HepG2 (cell line): ENCODE data around the gene COLGALT1. TPM values are rescaled to one million over a fixed set of nuclear protein-coding genes. Genes with fewer than 3 reads are reported as not detected.

Experiments
- E2F1 ChIP-seq: sonication (generic); formaldehyde crosslinking; IDR thresholded peaks from 2 replicates; pipeline ENCODE4 v1.5.0; 2020; ENCODE audit warnings: missing genetic modification reagents
- HES4 ChIP-seq: sonication (generic); formaldehyde crosslinking; IDR thresholded peaks from 2 replicates; pipeline ENCODE4 v1.9.0; 2021; ENCODE audit warnings: mild to moderate bottlenecking, missing genetic modification reagents, borderline replicate concordance
- HOXA9 ChIP-seq: sonication (generic); formaldehyde crosslinking; IDR thresholded peaks from 2 replicates; pipeline ENCODE4 v1.8.1; 2022; ENCODE audit warnings: missing genetic modification reagents, mild to moderate bottlenecking, moderate library complexity, borderline replicate concordance
- JUNB ChIP-seq: sonication (generic); formaldehyde crosslinking; IDR thresholded peaks from 2 replicates; pipeline ENCODE4 v1.8.0; 2022; ENCODE audit warnings: missing genetic modification reagents, mild to moderate bottlenecking, borderline replicate concordance
- SIX4 ChIP-seq: sonication (generic); formaldehyde crosslinking; IDR thresholded peaks from 2 replicates; pipeline ENCODE4 v1.4.0; 2020; ENCODE audit warnings: missing genetic modification reagents
- SNRNP70 ChIP-seq: fragments of 200-400 bp; formaldehyde crosslinking; IDR thresholded peaks from 2 replicates; pipeline ENCODE4 v1.6.1; 2017; ENCODE audit warnings: mild to moderate bottlenecking, low read depth, low read length, moderate library complexity
- THAP11 ChIP-seq: IDR thresholded peaks from 2 replicates; pipeline ENCODE4 v1.6.1; 2016; ENCODE audit warnings: missing biosample characterization, missing genetic modification reagents
- ZFX ChIP-seq: sonication (generic); formaldehyde crosslinking; IDR thresholded peaks from 2 replicates; pipeline ENCODE4 v1.4.0; 2020; ENCODE audit warnings: mild to moderate bottlenecking, low read depth, missing genetic modification reagents, moderate library complexity
- ZNF124 ChIP-seq: sonication (generic); formaldehyde crosslinking; IDR thresholded peaks from 2 replicates; pipeline ENCODE4 v1.4.0; 2020; ENCODE audit warnings: missing genetic modification reagents
- ZNF180 ChIP-seq: sonication (generic); formaldehyde crosslinking; IDR thresholded peaks from 2 replicates; pipeline ENCODE4 v1.4.0; 2020; ENCODE audit warnings: low read depth, missing genetic modification reagents, borderline replicate concordance
- ZNF24 ChIP-seq: fragments of 450-650 bp; IDR thresholded peaks from 2 replicates; pipeline ENCODE4 v1.6.1; 2017; ENCODE audit warnings: antibody characterized with exemption, mild to moderate bottlenecking
- ZNF337 ChIP-seq: sonication (generic); formaldehyde crosslinking; IDR thresholded peaks from 2 replicates; pipeline ENCODE4 v1.5.1; 2020; ENCODE audit warnings: missing genetic modification reagents, low read depth, mild to moderate bottlenecking, borderline replicate concordance
- ZNF430 ChIP-seq: sonication (generic); formaldehyde crosslinking; IDR thresholded peaks from 2 replicates; pipeline ENCODE4 v1.9.0; 2021; ENCODE audit warnings: mild to moderate bottlenecking, missing genetic modification reagents
- ZNF501 ChIP-seq: sonication (generic); formaldehyde crosslinking; IDR thresholded peaks from 2 replicates; pipeline ENCODE4 v1.5.1; 2020; ENCODE audit warnings: mild to moderate bottlenecking, moderate library complexity, missing genetic modification reagents
- ZNF652 ChIP-seq: IDR thresholded peaks from 2 replicates; pipeline ENCODE4 v1.6.1; 2016; ENCODE audit warnings: low read depth, borderline replicate concordance
- ZNF800 ChIP-seq: sonication (generic); formaldehyde crosslinking; IDR thresholded peaks from 2 replicates; pipeline ENCODE4 v1.4.0; 2020; ENCODE audit warnings: missing genetic modification reagents
- ZSCAN21 ChIP-seq: sonication (generic); formaldehyde crosslinking; IDR thresholded peaks from 2 replicates; pipeline ENCODE4 v1.8.0; 2022; ENCODE audit warnings: mild to moderate bottlenecking, missing genetic modification reagents, moderate library complexity, borderline replicate concordance
- polyA plus RNA-seq, 8 experiments: library from polyadenylated mRNA; depleted of rRNA in 3 of 8; stranded (reverse) in 7 of 8; unstranded in 1 of 8; fragments of >200 nt; fragmentation: Illumina TruSeq in 4 of 8; extraction: Trizol in 4 of 8; gene quantifications; 2 replicates each; pipeline versions ENCODE4 v1.2.1 to v1.2.3, GENCODE V29; 2011 to 2016; ENCODE audit warnings: low read depth in 4 of 8, missing spikeins in 1 of 8, mixed read lengths in 1 of 8; ENCODE audit not compliant: insufficient read depth in 1 of 8
- total RNA-seq, 5 experiments: library from RNA; depleted of rRNA; stranded (reverse); fragments of >200 nt; fragmentation: Illumina TruSeq; extraction: Trizol; gene quantifications; 2 replicates each; pipeline ENCODE4 v1.2.3, GENCODE V29; 2016; ENCODE audit warnings: low read depth in 1 of 5
- TF ChIP-seq, protein P1 (sequence below): sonication (generic); formaldehyde crosslinking; IDR thresholded peaks from 2 replicates; pipeline ENCODE4 v1.5.0; 2020; ENCODE audit warnings: mild to moderate bottlenecking, missing genetic modification reagents
- TF ChIP-seq, protein P2 (sequence below): sonication (generic); formaldehyde crosslinking; IDR thresholded peaks from 2 replicates; pipeline ENCODE4 v1.8.1; 2023; ENCODE audit warnings: missing genetic modification reagents, inconsistent platforms, borderline replicate concordance
- TF ChIP-seq, protein P3 (sequence below): sonication (generic); formaldehyde crosslinking; conservative IDR thresholded peaks from 2 replicates; pipeline ENCODE4 v1.8.0; 2022; ENCODE audit warnings: mild to moderate bottlenecking, moderate library complexity, missing genetic modification reagents

COLGALT1 gene
- total and polyA plus RNA-seq, 2 of the 13 experiments (the other 11 are each of a cell fraction or from before 2014, with no cell fraction given), result 58.0 to 211 TPM

DNA sequence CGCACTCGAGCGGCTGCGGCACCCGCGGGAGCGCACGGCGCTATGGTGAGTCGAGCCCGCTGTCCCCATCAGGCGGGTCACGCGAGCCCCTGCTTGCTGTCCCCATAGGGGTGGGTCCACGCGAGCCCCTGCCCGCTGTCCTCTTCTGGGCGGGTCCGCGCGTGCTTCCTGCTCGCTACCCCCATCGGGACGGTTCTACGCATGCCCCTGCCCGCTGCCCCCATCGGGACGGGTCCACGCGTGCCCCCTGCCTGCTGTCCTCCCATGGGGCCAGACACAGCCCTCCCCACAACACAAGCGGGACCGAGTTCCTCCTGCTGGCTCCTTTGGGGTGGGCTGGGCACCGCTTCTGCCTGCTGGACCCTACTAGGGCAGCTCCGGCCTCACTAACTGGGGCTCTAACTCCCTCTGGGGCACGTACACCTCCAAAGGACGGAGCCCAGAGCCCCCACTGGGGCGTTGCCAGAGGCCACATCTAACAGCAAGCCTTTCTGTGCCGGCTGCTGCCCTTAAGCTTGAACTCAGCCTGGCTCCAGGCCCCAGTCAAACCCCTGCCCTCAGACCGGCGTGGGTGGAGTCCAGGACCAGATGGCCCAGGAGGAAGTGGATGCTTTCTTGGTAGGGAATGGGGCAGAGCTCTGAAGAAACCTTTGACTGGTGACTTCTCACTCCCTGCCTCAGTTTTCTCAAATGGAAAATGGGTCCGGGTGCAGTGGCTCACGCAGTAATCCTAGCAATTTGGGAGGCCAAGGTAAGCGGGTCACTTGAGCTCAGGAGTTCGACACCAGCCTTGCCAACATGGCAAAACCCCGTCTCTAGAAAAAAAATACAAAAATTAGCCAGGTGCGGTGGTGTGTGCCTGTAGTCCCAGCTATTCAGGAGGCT lies 722 bp downstream of the COLGALT1 start (continued):
- TF ChIP-seq, protein P1, sequence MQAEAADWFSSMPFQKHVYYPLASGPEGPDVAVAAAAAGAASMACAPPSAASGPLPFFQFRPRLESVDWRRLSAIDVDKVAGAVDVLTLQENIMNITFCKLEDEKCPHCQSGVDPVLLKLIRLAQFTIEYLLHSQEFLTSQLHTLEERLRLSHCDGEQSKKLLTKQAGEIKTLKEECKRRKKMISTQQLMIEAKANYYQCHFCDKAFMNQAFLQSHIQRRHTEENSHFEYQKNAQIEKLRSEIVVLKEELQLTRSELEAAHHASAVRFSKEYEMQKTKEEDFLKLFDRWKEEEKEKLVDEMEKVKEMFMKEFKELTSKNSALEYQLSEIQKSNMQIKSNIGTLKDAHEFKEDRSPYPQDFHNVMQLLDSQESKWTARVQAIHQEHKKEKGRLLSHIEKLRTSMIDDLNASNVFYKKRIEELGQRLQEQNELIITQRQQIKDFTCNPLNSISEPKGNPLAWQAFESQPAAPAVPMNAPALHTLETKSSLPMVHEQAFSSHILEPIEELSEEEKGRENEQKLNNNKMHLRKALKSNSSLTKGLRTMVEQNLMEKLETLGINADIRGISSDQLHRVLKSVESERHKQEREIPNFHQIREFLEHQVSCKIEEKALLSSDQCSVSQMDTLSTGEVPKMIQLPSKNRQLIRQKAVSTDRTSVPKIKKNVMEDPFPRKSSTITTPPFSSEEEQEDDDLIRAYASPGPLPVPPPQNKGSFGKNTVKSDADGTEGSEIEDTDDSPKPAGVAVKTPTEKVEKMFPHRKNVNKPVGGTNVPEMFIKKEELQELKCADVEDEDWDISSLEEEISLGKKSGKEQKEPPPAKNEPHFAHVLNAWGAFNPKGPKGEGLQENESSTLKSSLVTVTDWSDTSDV (CRISPR knock-in tag), result no peak
- TF ChIP-seq ZNF501 (CRISPR knock-in tag) (peak; percentile 67; the same call in 1 of the 2 replicates), ZNF24 (no peak), ZSCAN21 (CRISPR knock-in tag) (peak; percentile 55; the same call in 1 of the 2 replicates), SNRNP70 (no peak), ZNF337 (CRISPR knock-in tag) (no peak), SIX4 (CRISPR knock-in tag) (no peak), THAP11 (CRISPR knock-in tag) (no peak), ZFX (CRISPR knock-in tag) (peak; percentile 67), ZNF430 (CRISPR knock-in tag) (no peak), ZNF800 (CRISPR knock-in tag) (no peak), E2F1 (CRISPR knock-in tag) (no peak), HES4 (CRISPR knock-in tag) (no peak), ZNF180 (CRISPR knock-in tag) (no peak), HOXA9 (no peak), ZNF124 (CRISPR knock-in tag) (0 out of 2 replicates have a peak, but pooled peaks have one; percentile 43), ZNF652 (CRISPR knock-in tag) (no peak), JUNB (CRISPR knock-in tag) (no peak)
- TF ChIP-seq, protein P2, sequence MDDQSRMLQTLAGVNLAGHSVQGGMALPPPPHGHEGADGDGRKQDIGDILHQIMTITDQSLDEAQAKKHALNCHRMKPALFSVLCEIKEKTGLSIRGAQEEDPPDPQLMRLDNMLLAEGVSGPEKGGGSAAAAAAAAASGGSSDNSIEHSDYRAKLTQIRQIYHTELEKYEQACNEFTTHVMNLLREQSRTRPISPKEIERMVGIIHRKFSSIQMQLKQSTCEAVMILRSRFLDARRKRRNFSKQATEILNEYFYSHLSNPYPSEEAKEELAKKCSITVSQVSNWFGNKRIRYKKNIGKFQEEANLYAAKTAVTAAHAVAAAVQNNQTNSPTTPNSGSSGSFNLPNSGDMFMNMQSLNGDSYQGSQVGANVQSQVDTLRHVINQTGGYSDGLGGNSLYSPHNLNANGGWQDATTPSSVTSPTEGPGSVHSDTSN (CRISPR knock-in tag), result no peak
- TF ChIP-seq, protein P3, sequence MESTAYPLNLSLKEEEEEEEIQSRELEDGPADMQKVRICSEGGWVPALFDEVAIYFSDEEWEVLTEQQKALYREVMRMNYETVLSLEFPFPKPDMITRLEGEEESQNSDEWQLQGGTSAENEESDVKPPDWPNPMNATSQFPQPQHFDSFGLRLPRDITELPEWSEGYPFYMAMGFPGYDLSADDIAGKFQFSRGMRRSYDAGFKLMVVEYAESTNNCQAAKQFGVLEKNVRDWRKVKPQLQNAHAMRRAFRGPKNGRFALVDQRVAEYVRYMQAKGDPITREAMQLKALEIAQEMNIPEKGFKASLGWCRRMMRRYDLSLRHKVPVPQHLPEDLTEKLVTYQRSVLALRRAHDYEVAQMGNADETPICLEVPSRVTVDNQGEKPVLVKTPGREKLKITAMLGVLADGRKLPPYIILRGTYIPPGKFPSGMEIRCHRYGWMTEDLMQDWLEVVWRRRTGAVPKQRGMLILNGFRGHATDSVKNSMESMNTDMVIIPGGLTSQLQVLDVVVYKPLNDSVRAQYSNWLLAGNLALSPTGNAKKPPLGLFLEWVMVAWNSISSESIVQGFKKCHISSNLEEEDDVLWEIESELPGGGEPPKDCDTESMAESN, result 0 out of 2 replicates have a peak, but pooled peaks have one; percentile 61
